ENCODE measurements around the gene ADAP2.
A peak's percentile ranks its signal among the peaks of the same experiment; 100 is the strongest.
"Not testable (repeated sequence)": the region's sequence is repeated elsewhere in the genome, so short reads cannot be mapped to it uniquely, and the experiment has no call there.

Gene ADAP2

DNA sequence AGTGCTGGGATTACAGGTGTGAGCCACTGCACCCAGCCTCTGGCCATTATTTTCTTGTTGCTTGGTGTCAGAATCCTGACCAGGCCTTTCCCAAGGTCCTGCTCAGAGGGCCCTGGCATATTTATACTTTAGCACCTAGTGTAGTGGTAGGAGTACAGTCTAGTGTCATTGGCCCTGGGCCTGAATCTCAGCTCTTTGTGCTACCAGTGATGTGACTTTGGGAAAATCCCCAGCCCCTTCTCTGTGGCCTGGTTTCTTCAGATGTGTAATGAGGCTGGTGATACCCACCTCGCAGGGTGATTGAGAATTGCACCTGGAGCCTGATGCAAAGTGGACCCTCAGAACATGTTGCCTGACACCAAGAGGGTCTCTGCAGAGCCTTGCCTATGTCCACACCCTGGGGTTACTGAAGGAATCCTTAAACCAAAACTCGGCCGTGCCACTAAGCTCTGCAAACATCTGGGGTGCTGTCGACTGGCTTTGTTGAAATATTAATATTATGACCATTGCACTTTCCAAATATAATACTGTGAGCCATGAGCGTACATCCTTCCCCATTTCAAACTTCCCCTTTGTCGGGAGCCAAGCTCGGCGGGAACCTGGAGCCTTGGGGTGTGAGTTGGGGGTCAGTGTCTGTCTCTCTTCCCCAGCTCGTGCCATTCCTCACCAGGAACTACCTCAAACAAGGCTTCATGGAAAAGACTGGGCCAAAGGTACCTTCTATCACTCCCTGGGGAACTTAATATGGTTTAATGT lies 31.1 kb downstream of the ADAP2 start:
- H3K9me3 ChIP-seq (ENCODE audit: control insufficient read depth, low read length): no peaks in the 10 kb centered on the region
- 87 to 97% methylated on average over 9 of the region's 9 CpGs for WGBS, 2 experiments
- H3K4me3 ChIP-seq (ENCODE audit: insufficient read depth, low read depth, low read length): no peak overlapping the region
- no peak overlapping the region for H3K27ac ChIP-seq (ENCODE audit: insufficient read depth, low read depth, low read length, poor library complexity, severe bottlenecking)
- peaks cover 6% of the 10 kb centered on the region for H3K4me1 ChIP-seq (ENCODE audit: control insufficient read depth, insufficient read depth, low read length)
- H3K36me3 ChIP-seq (ENCODE audit: control insufficient read depth, insufficient read depth, low read length): no peaks in the 10 kb centered on the region
- H3K27me3 ChIP-seq (ENCODE audit: control insufficient read depth, insufficient read depth, low read length, poor library complexity, severe bottlenecking): no peaks in the 10 kb centered on the region

DNA sequence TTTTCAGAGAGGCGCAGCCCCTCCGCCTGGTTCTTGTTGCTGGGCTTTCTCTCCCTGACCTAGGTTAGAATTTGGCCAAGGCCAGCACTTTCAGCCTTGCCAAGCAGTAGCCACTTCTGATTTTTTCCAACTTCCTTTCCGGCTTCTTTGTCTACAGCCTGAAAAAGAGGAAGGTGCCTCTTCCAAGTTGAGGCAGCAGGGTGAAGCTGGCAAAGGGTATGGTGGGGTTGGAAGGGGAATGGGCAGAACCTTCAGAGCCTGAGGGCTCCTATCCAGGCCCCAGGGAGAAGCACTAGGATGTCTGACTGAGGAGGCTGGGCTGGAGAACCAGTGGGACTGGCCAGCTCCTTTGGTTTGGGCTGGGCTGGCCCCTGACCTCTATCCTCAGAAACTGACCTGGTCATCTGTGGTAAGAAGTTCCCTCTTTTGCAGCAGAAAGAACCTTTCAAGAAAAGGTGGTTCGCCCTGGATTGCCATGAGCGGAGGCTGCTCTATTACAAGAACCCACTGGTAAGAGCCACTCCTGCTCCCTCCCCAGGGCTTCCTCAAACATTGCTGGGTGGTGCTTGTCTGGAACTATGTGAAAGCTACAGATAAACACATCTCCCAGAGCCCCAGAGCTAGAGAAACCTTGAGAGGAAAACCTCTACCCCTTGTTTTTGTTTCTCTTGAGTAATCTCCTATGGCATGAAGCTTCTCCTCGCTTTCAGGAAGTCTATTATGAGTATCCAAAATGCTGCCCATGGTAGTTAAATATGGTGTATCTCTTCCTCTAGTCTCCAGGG lies 32.5 kb downstream of the ADAP2 start:
- Histone ChIP-seq H3K4me1 (ENCODE audit: control insufficient read depth, insufficient read depth, low read length) (peaks cover 6% of the 10 kb centered on the region), H3K9me3 (ENCODE audit: control insufficient read depth, low read length) (no peaks in the 10 kb centered on the region), H3K4me3 (ENCODE audit: insufficient read depth, low read depth, low read length) (no peak overlapping the region), H3K27ac (ENCODE audit: insufficient read depth, low read depth, low read length, poor library complexity, severe bottlenecking) (no peak overlapping the region), H3K36me3 (ENCODE audit: control insufficient read depth, insufficient read depth, low read length) (no peaks in the 10 kb centered on the region), H3K27me3 (ENCODE audit: control insufficient read depth, insufficient read depth, low read length, poor library complexity, severe bottlenecking) (no peaks in the 10 kb centered on the region)
- 95% methylated on average over 6 of the region's 6 CpGs for WGBS, 2 experiments

DNA sequence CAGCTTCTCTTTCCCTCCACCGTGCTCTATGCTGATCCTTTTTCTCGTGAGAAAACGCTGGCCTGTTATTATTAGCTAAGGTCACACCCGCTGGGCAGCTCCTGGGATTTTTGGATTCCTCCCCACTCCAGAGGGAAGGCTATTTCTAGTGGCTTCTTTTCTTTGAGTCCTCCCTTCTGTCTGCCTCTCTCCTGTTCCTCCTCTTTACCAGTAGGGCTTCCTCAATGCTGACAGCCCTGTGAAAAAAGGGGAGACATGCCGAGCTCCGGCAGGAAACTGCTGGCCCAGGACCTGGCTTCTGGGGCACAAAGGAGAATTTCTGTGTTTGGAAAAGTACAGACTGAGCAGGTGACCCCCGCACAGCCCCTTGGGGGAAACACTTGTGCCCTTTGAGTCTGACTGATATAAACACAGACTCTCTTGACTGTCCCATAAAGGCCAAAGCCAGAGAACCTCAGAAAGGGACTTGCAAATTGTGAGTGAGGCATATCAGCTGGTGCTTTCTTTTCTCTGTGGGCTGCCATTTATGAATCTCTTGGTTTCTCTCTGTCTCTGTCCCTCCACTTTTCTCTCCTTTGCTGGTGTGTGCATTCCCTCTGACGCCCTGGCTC lies 35.1 kb downstream of the ADAP2 start:
- WGBS, 2 experiments: 53 to 58% methylated on average over 8 of the region's 8 CpGs
- H3K4me1 ChIP-seq (ENCODE audit: control insufficient read depth, insufficient read depth, low read length): peaks cover 6% of the 10 kb centered on the region
- H3K27me3 ChIP-seq (ENCODE audit: control insufficient read depth, insufficient read depth, low read length, poor library complexity, severe bottlenecking): no peaks in the 10 kb centered on the region
- no peaks in the 10 kb centered on the region for H3K36me3 ChIP-seq (ENCODE audit: control insufficient read depth, insufficient read depth, low read length)
- no peak overlapping the region for H3K4me3 ChIP-seq (ENCODE audit: insufficient read depth, low read depth, low read length)
- H3K27ac ChIP-seq (ENCODE audit: insufficient read depth, low read depth, low read length, poor library complexity, severe bottlenecking): peak overlapping the region; percentile 18
- no peaks in the 10 kb centered on the region for H3K9me3 ChIP-seq (ENCODE audit: control insufficient read depth, low read length)

DNA sequence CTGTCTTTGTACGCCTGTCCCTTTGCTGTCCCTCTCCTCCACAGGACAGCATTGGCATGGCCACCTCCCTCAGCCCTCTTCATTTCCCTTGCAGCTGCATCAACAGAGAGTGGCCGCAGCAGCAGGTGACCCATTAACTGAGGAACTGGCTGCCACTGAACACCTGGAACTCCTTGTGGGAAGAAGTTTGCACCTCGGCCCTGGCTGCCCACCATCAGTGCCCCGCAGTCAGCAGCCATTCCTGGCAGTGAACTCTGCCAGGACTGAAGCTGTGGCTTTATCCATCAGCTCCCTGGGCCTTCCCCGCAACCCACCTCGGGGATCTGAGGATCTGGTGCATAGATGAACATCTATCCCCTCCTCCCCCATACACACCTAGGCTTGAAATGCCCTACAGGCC lies 36.0 kb downstream of the ADAP2 start:
- Histone ChIP-seq H3K36me3 (ENCODE audit: control insufficient read depth, insufficient read depth, low read length) (no peaks in the 10 kb centered on the region), H3K9me3 (ENCODE audit: control insufficient read depth, low read length) (no peaks in the 10 kb centered on the region), H3K4me3 (ENCODE audit: insufficient read depth, low read depth, low read length) (no peak overlapping the region), H3K27me3 (ENCODE audit: control insufficient read depth, insufficient read depth, low read length, poor library complexity, severe bottlenecking) (no peaks in the 10 kb centered on the region), H3K27ac (ENCODE audit: insufficient read depth, low read depth, low read length, poor library complexity, severe bottlenecking) (no peak overlapping the region), H3K4me1 (ENCODE audit: control insufficient read depth, insufficient read depth, low read length) (peaks cover 6% of the 10 kb centered on the region)
- WGBS, 2 experiments: 94 to 95% methylated on average over 6 of the region's 6 CpGs

DNA sequence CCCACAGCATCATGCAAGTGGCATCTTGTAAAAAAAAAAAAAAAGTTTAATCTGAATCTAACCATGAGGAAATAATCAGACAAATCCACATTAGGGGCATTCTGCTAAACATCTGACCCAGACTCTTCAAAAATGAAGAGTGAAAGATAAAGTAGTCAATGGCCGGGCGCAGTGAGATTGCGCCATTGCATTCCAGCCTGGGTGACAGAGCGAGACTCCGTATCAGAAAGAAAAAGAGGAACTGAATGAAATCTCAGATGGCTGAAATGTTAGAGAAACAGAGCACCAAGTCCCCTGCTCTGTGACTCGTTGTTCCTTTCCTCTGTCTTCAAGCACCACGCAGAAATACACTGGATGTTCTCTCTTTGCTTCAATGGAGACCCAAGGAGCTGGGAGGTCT lies 36.4 kb downstream of the ADAP2 start:
- no peaks in the 10 kb centered on the region for H3K36me3 ChIP-seq (ENCODE audit: control insufficient read depth, insufficient read depth, low read length)

DNA sequence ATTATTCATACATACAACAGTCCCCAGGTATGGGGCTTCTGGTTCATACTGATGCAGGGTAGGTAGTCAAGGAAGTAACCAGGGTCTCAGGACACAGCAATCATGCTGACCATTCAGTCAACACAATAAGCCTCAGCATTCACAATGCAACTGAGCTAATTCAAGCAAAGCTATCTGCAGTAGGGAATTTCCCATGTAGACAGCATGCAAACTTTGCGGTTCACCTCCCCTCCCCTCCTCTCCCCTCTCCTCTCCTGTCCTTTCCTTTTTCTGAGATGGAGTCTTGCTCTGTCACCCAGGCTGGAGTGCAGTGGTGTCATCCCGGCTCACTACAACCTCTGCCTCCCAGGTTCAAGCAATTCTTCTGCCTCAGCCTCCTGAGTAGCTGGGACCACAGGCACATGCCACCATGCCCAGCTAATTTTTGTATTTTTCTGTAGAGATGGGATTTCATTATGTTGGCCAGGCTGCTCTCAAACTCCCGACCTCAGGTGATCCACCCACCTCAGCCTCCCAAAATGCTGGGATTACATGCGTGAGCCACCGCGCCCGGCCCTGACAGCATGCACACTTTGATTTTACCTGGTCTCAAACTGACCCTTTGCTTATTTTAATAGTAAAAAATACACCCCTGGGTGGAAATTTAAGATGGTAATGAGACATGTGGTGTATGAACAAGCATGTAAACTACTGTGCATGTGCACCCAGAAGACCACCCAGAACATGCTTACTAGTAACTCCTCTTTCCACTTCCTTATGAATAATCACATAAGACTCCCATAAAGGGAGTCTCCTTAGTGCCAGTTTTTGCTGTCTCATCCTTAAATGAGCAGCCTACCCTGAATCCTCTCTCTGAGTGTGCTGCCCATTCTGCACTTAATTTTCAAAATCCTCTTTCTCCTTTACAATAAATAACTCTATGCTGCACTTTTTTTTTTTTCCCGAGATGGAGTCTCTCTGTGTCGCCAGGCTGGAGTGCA lies 39.8 kb downstream of the ADAP2 start:
- H3K4me1 ChIP-seq (ENCODE audit: control insufficient read depth, insufficient read depth, low read length): peaks cover 2% of the 10 kb centered on the region
- no peak overlapping the region for H3K27ac ChIP-seq (ENCODE audit: insufficient read depth, low read depth, low read length, poor library complexity, severe bottlenecking)
- no peaks in the 10 kb centered on the region for H3K27me3 ChIP-seq (ENCODE audit: control insufficient read depth, insufficient read depth, low read length, poor library complexity, severe bottlenecking)
- H3K9me3 ChIP-seq (ENCODE audit: control insufficient read depth, low read length): no peaks in the 10 kb centered on the region
- no peak overlapping the region for H3K4me3 ChIP-seq (ENCODE audit: insufficient read depth, low read depth, low read length)
- H3K36me3 ChIP-seq (ENCODE audit: control insufficient read depth, insufficient read depth, low read length): no peaks in the 10 kb centered on the region
- WGBS, 2 experiments: 83 to 89% methylated on average over 9 of the region's 9 CpGs

More for the DNA sequence above, 36.4 kb downstream of the ADAP2 start:
- Histone ChIP-seq H3K27me3 (ENCODE audit: control insufficient read depth, insufficient read depth, low read length, poor library complexity, severe bottlenecking) (no peaks in the 10 kb centered on the region), H3K27ac (ENCODE audit: insufficient read depth, low read depth, low read length, poor library complexity, severe bottlenecking) (no peak overlapping the region), H3K4me3 (ENCODE audit: insufficient read depth, low read depth, low read length) (no peak overlapping the region), H3K4me1 (ENCODE audit: control insufficient read depth, insufficient read depth, low read length) (peaks cover 6% of the 10 kb centered on the region), H3K9me3 (ENCODE audit: control insufficient read depth, low read length) (no peaks in the 10 kb centered on the region)
- 95 to 96% methylated on average over 7 of the region's 7 CpGs for WGBS, 2 experiments

DNA sequence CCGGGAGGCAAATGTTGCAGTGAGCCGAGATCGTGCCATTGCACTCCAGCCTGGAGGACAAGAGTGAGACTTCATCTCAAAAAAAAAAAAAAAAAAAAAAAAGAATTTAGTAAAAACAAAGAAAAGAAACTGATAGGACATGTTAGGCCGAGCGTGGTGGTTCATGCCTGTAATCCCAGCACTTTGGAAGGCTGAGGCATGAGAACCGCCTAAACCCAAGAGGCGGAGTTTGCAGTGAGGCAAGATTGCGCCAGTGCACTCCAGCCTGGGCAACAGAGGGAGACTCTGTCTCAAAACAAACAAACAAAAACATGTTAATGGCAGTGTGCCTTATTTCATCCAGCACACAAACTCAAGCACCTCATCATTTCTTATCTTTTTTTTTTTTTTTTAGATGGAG lies 42.6 kb downstream of the ADAP2 start:
- H3K9me3 ChIP-seq (ENCODE audit: control insufficient read depth, low read length); H3K27me3 ChIP-seq (ENCODE audit: control insufficient read depth, insufficient read depth, low read length, poor library complexity, severe bottlenecking); H3K27ac ChIP-seq (ENCODE audit: insufficient read depth, low read depth, low read length, poor library complexity, severe bottlenecking); H3K4me1 ChIP-seq (ENCODE audit: control insufficient read depth, insufficient read depth, low read length); H3K36me3 ChIP-seq (ENCODE audit: control insufficient read depth, insufficient read depth, low read length); H3K4me3 ChIP-seq (ENCODE audit: insufficient read depth, low read depth, low read length): not testable (repeated sequence)
- 93 to 96% methylated on average over 8 of the region's 8 CpGs for WGBS, 2 experiments

DNA sequence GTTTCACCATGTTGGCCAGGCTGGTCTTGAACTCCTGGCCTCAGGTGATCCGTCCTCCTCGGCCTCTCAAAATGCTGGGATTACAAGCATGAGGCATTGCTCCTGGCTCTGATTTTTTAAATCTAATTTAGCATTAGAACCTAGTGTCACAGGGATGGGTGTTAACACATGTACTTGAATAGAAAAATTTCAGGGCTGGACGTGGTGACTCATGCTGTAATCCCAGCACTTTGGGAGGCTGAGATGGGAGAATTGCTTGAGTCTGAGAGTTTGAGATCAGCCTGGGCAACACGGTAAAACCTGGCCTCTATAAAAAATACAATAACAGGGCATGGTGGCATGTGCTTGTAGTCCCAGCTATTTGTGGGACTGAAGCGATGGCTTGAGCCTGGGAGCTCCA lies 43.1 kb downstream of the ADAP2 start:
- WGBS, 2 experiments: 90 to 93% methylated on average over 5 of the region's 5 CpGs
- no peaks in the 10 kb centered on the region for H3K4me1 ChIP-seq (ENCODE audit: control insufficient read depth, insufficient read depth, low read length)

DNA sequence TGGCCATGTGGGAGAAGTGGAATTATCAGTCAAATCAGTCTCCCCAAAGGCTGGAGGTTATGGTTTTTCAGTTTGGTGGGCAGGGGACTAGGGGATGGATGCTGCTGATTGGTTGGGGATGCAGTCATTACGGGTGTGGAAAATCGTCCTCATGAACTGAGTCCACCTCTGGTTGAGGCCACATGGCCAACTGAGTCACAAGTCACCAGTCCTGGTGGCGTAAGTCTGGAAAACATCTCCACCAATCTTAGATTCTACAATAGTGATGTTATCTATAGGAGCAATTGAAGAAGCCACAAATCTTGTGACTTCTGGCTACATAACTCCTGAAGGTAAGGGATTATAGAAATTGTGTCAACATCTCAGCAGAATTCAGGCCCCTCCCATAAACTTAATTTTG lies 43.9 kb downstream of the ADAP2 start:
- Histone ChIP-seq H3K36me3 (ENCODE audit: control insufficient read depth, insufficient read depth, low read length) (no peaks in the 10 kb centered on the region), H3K27me3 (ENCODE audit: control insufficient read depth, insufficient read depth, low read length, poor library complexity, severe bottlenecking) (no peaks in the 10 kb centered on the region), H3K27ac (ENCODE audit: insufficient read depth, low read depth, low read length, poor library complexity, severe bottlenecking) (no peak overlapping the region), H3K4me1 (ENCODE audit: control insufficient read depth, insufficient read depth, low read length) (no peaks in the 10 kb centered on the region), H3K9me3 (ENCODE audit: control insufficient read depth, low read length) (no peaks in the 10 kb centered on the region), H3K4me3 (ENCODE audit: insufficient read depth, low read depth, low read length) (no peak overlapping the region)
- WGBS, 2 experiments: 92 to 94% methylated on average over 2 to 3 of the region's 3 CpGs

More for the DNA sequence above, 43.1 kb downstream of the ADAP2 start:
- H3K9me3 ChIP-seq (ENCODE audit: control insufficient read depth, low read length): no peaks in the 10 kb centered on the region
- H3K27ac ChIP-seq (ENCODE audit: insufficient read depth, low read depth, low read length, poor library complexity, severe bottlenecking): no peak overlapping the region
- no peaks in the 10 kb centered on the region for H3K27me3 ChIP-seq (ENCODE audit: control insufficient read depth, insufficient read depth, low read length, poor library complexity, severe bottlenecking)
- H3K36me3 ChIP-seq (ENCODE audit: control insufficient read depth, insufficient read depth, low read length): no peaks in the 10 kb centered on the region
- H3K4me3 ChIP-seq (ENCODE audit: insufficient read depth, low read depth, low read length): no peak overlapping the region
